ENCODE data around the gene PRKACB. TPM values are rescaled to one million over a fixed set of nuclear protein-coding genes. Genes with fewer than 3 reads are reported as not detected.

The PRKACB gene
- total RNA-seq, 2 donors from 2014 or later: 25.2 to 35.0 TPM

DNA sequence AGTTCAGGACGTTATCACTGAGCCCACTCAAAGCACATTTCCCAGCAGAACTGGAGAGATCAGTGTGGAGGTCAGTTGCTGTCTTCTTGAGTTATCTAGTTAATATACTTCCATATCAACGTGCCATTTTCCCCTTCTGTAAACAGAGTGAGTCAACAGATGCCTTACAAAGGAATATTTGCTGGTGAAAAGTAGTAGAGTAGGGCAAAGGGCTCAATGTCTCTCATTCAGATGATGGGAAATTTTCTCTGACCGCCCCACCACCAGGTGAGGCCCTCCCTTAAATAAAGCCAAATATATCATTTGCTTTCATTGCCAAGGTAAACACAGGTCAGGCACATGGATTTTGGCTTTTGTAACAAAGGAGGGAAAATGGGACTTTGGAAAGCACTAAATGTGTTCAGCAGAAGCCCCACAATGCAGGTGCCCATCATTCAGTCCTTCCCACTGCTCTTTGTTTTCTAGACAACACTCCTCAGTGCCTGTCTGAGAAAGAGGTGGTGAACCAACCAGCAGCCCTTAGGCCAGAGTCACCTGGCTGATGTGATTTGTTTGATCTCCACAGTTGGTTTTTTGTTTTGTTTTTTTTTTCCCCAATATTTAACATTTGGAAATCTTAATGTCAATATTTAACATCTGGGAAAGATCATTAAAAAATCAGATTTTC is 116.9 kb downstream of the PRKACB start:
- no peaks in the 10 kb centered on the region for H3K4me1 ChIP-seq
- no peak overlapping the region for H3K4me3 ChIP-seq
- no peaks in the 10 kb centered on the region for H3K36me3 ChIP-seq
- TF ChIP-seq CTCF (IDR thresholded peaks at IDR 0.05): no peak
- no peak overlapping the region for H3K27ac ChIP-seq
- H3K9me3 ChIP-seq: no peaks in the 10 kb centered on the region
- no peaks in the 10 kb centered on the region for H3K27me3 ChIP-seq
- no peak for DNase-seq (ENCODE audit: low spot score)

GRCh38 chr1:84264961-84265360 is 120.9 kb downstream of the PRKACB start:
- H3K4me3 ChIP-seq: no peak overlapping the region
- DNase-seq (ENCODE audit: low spot score): no peak
- H3K9me3 ChIP-seq: no peaks in the 10 kb centered on the region
- H3K27ac ChIP-seq: no peak overlapping the region
- no peaks in the 10 kb centered on the region for H3K4me1 ChIP-seq
- H3K36me3 ChIP-seq: no peaks in the 10 kb centered on the region
- H3K27me3 ChIP-seq: no peaks in the 10 kb centered on the region
- TF ChIP-seq CTCF (IDR thresholded peaks at IDR 0.05): no peak

DNA sequence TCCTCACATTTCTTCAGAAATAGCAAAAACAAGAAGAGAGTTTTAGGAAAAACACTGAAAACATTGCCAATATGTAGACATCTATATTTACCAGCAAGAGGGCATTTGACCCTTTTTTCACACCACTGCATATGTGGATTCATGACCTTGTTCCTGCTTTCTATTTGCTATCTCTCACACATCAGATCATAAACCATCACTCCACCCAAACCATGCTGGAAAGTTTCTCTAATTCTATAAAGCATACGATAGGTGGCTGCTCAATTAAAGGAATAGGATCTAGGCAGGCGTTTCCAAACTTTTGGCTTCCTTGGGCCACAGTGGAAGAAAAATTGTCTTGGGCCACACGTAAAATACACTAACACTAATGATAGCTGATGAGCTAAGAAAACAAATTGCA is 121.8 kb downstream of the PRKACB start:
- DNase-seq (ENCODE audit: low spot score): no peak
- Histone ChIP-seq H3K9me3 (no peaks in the 10 kb centered on the region), H3K4me3 (no peak overlapping the region), H3K27ac (no peak overlapping the region), H3K36me3 (no peaks in the 10 kb centered on the region), H3K27me3 (no peaks in the 10 kb centered on the region), H3K4me1 (no peaks in the 10 kb centered on the region)
- no peak for TF ChIP-seq CTCF (IDR thresholded peaks at IDR 0.05)

DNA sequence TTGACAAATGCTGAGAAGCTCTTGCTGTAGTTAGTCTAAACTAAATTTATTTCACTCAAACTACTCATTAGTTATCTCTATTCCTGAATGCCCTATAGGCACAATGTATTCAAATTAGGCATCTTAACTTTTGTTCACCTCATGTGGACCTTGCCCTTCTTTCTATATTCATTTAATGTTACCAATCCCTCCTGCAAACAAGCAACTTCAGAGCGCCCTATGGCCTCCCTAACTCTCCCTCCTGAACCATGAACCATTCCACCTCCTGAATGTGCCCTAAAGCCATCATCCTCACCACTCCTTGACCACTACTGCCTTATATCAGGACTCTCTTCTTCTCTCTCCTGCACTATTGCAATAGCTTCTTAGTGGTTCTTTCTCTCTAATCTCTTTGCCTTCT is 122.7 kb downstream of the PRKACB start:
- Histone ChIP-seq H3K27ac (no peak overlapping the region), H3K27me3 (no peaks in the 10 kb centered on the region), H3K4me3 (no peak overlapping the region), H3K36me3 (no peaks in the 10 kb centered on the region), H3K4me1 (no peaks in the 10 kb centered on the region), H3K9me3 (no peaks in the 10 kb centered on the region)
- DNase-seq (ENCODE audit: low spot score): no peak
- no peak for TF ChIP-seq CTCF (IDR thresholded peaks at IDR 0.05)

DNA sequence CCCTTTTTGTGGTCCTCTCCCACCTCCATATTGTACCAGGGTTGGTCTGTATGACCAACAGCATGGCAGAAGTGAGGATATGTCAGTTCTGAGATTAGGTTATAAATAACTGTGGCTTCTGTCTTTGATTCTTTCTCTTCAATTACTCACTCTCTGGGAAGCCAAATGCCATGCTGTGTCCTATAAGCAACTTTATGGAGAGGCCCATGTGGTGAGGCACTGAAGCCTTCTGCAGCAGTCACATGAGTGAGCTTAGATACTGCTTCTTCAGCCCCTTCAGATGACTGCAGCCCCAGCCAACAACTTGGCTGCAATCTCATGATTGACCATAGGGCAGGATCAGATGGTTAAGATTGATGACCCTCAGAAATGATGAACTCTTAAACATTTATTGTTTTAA is 123.4 kb downstream of the PRKACB start:
- Histone ChIP-seq H3K27ac (no peak overlapping the region), H3K36me3 (no peaks in the 10 kb centered on the region), H3K4me1 (no peaks in the 10 kb centered on the region), H3K27me3 (no peaks in the 10 kb centered on the region), H3K4me3 (no peak overlapping the region), H3K9me3 (no peaks in the 10 kb centered on the region)
- DNase-seq (ENCODE audit: low spot score): no peak
- TF ChIP-seq CTCF (IDR thresholded peaks at IDR 0.05): no peak

GRCh38 chr1:84268346-84268745 is 124.3 kb downstream of the PRKACB start:
- DNase-seq (ENCODE audit: low spot score): no peak
- Histone ChIP-seq H3K27me3 (no peaks in the 10 kb centered on the region), H3K4me3 (no peak overlapping the region), H3K36me3 (no peaks in the 10 kb centered on the region), H3K4me1 (no peaks in the 10 kb centered on the region), H3K9me3 (no peaks in the 10 kb centered on the region), H3K27ac (no peak overlapping the region)
- TF ChIP-seq CTCF (IDR thresholded peaks at IDR 0.05): no peak
